DND-41 (cell line): ENCODE data around the gene ACE.

ENCODE experiments used
- ATAC-seq: fragments of 200-7000 bp; cut with Tn5 transposase; 3 replicates; pipeline ENCODE4 v1.9.1; 2021; ENCODE audit warnings: low read depth; ENCODE audit not compliant: insufficient read depth
- DNase-seq: peaks from one replicate; pipeline ENCODE4 v3.0.0-alpha.2; 2020
- H2AFZ ChIP-seq: 2 replicates; pipeline ENCODE4 v1.6.0; 2012; ENCODE audit warnings: low read depth, low read length
- H3K27ac ChIP-seq: 2 replicates; pipeline ENCODE4 v1.5.1; 2012; ENCODE audit warnings: low read length, inconsistent platforms
- H3K27me3 ChIP-seq: fragments of 200-600 bp; sonication (generic); 2 replicates; pipeline ENCODE4 v1.6.0; 2012; ENCODE audit warnings: low read length, mild to moderate bottlenecking, inconsistent platforms; ENCODE audit not compliant: insufficient read depth, poor library complexity
- H3K36me3 ChIP-seq: 2 replicates; pipeline ENCODE4 v1.5.1; 2012; ENCODE audit warnings: low read length, inconsistent platforms; ENCODE audit not compliant: insufficient read depth
- H3K4me1 ChIP-seq: 2 replicates; pipeline ENCODE4 v1.5.1; 2012; ENCODE audit warnings: mild to moderate bottlenecking, low read length; ENCODE audit not compliant: insufficient read depth
- H3K4me2 ChIP-seq: 2 replicates; pipeline ENCODE4 v1.6.0; 2012; ENCODE audit warnings: mild to moderate bottlenecking, moderate library complexity, low read length, inconsistent platforms; ENCODE audit not compliant: insufficient read depth
- H3K4me3 ChIP-seq, 2 experiments: fragments of 200-600 bp in 1 of 2; shearing (Covaris generic) in 1 of 2; 2 replicates each; pipeline ENCODE4 v1.5.1; 2012 to 2016; ENCODE audit warnings: inconsistent platforms in 2 of 2, low read length in 2 of 2, mild to moderate bottlenecking in 2 of 2, low read depth in 1 of 2, moderate library complexity in 1 of 2
- H3K79me2 ChIP-seq: 2 replicates; pipeline ENCODE4 v1.6.0; 2012; ENCODE audit warnings: low read length, inconsistent platforms; ENCODE audit not compliant: insufficient read depth
- H3K9ac ChIP-seq: 2 replicates; pipeline ENCODE4 v1.6.0; 2012; ENCODE audit warnings: low read depth, mild to moderate bottlenecking, inconsistent platforms, low read length, moderate library complexity
- H3K9me3 ChIP-seq: 2 replicates; pipeline ENCODE4 v1.5.1; 2012; ENCODE audit warnings: low read length, moderate library complexity, mild to moderate bottlenecking, inconsistent platforms; ENCODE audit not compliant: insufficient read depth, severe bottlenecking
- H4K20me1 ChIP-seq: 2 replicates; pipeline ENCODE4 v1.6.0; 2012; ENCODE audit warnings: low read length; ENCODE audit not compliant: insufficient read depth
- EZH2 ChIP-seq: IDR thresholded peaks from 3 replicates; pipeline ENCODE4 v1.6.1; 2012; ENCODE audit warnings: borderline replicate concordance, low read depth, mild to moderate bottlenecking, moderate library complexity, low read length, inconsistent platforms; ENCODE audit not compliant: severe bottlenecking
- TF ChIP-seq, protein P1 (sequence below): IDR thresholded peaks from 2 replicates; pipeline ENCODE4 v1.5.1; 2012; ENCODE audit warnings: borderline replicate concordance, low read length, moderate library complexity, mild to moderate bottlenecking; ENCODE audit not compliant: poor library complexity, severe bottlenecking; ENCODE audit errors: extremely low read depth

The ACE gene

DNA sequence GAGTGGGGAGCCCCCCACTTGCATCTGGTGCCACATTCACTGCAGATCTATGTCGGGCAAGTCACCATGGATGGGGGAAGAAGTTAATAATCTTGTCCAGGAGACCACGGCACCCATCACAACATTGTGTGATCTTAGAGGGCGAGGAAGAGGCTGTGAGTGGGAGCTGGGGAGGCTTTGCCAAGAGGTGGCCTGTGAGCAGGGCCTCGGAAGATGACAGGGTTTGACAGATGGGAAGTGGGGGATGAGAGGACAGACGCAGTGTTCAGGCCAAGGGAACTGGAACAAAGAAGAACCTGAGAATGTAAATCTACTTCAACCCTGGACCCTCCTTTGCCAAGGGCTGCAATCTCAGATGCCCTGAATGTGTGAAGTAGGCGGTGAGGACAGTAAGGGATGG is 12.4 kb downstream of the ACE start:
- Histone ChIP-seq H3K4me3 (no peak overlapping the region), H3K9me3 (no peaks in the 10 kb centered on the region), H3K27me3 (peaks cover 14% of the 10 kb centered on the region), H3K4me1 (no peaks in the 10 kb centered on the region), H3K79me2 (no peaks in the 10 kb centered on the region), H3K36me3 (no peaks in the 10 kb centered on the region), H4K20me1 (no peaks in the 10 kb centered on the region), H3K9ac (no peak overlapping the region), H2AFZ (no peak overlapping the region), H3K4me2 (no peak overlapping the region), H3K27ac (no peak overlapping the region)
- ATAC-seq (no peak), DNase-seq (no peak)
- TF ChIP-seq EZH2, result no peak
- TF ChIP-seq, protein P1, sequence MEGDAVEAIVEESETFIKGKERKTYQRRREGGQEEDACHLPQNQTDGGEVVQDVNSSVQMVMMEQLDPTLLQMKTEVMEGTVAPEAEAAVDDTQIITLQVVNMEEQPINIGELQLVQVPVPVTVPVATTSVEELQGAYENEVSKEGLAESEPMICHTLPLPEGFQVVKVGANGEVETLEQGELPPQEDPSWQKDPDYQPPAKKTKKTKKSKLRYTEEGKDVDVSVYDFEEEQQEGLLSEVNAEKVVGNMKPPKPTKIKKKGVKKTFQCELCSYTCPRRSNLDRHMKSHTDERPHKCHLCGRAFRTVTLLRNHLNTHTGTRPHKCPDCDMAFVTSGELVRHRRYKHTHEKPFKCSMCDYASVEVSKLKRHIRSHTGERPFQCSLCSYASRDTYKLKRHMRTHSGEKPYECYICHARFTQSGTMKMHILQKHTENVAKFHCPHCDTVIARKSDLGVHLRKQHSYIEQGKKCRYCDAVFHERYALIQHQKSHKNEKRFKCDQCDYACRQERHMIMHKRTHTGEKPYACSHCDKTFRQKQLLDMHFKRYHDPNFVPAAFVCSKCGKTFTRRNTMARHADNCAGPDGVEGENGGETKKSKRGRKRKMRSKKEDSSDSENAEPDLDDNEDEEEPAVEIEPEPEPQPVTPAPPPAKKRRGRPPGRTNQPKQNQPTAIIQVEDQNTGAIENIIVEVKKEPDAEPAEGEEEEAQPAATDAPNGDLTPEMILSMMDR, result no peak

DNA sequence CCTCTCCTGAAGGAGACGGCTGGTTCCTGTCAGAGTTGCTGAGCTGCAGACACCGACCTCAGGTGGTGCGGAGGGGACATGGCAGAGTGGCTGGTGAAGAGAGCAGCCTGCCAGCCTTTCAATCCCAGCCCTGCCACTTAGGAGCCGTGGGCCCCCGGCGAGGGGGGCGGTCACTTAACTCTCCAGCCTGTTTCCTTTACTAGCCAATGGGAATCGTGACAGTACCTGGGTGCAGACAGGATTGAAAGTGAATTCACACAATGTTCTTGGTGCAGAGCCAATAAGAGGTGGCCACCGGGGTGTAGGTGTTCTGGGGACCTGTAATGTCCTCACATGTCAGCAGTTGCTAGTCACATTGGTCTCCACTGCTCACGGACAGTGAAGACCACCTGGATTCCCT is 13.5 kb downstream of the ACE start:
- Histone ChIP-seq H4K20me1 (no peaks in the 10 kb centered on the region), H3K36me3 (no peaks in the 10 kb centered on the region), H3K9ac (no peak overlapping the region), H3K4me2 (no peak overlapping the region), H3K27me3 (peaks cover 14% of the 10 kb centered on the region), H2AFZ (no peak overlapping the region), H3K79me2 (no peaks in the 10 kb centered on the region), H3K4me1 (no peaks in the 10 kb centered on the region), H3K27ac (no peak overlapping the region), H3K4me3 (no peak overlapping the region), H3K9me3 (no peaks in the 10 kb centered on the region)
- TF ChIP-seq EZH2, result no peak
- TF ChIP-seq, protein P1, result no peak
- ATAC-seq (no peak), DNase-seq (no peak)

DNA sequence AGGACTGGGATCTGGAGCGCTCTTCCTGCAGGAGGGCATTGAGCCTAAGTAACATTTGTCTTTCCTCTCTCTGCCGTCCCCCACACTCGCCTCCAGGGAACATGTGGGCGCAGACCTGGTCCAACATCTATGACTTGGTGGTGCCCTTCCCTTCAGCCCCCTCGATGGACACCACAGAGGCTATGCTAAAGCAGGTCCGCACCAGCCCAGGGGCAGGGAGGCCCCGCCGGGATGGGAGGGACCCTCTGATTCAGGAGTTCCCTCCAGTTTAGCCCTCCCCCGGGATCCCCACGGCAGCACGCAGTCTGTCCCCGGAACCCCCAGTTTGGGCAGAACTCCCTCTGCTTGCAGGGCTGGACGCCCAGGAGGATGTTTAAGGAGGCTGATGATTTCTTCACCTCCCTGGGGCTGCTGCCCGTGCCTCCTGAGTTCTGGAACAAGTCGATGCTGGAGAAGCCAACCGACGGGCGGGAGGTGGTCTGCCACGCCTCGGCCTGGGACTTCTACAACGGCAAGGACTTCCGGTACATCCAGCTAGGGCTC is 14.1 kb downstream of the ACE start:
- H3K27me3 ChIP-seq, result peaks cover 14% of the 10 kb centered on the region
- H3K9ac ChIP-seq, result no peak overlapping the region
- ATAC-seq, result no peak

More for the DNA sequence above, 14.1 kb downstream of the ACE start:
- Histone ChIP-seq H3K36me3 (no peaks in the 10 kb centered on the region), H3K79me2 (no peaks in the 10 kb centered on the region), H3K4me3 (no peak overlapping the region), H3K4me2 (no peak overlapping the region), H3K27ac (no peak overlapping the region), H2AFZ (no peak overlapping the region), H3K4me1 (no peaks in the 10 kb centered on the region), H4K20me1 (no peaks in the 10 kb centered on the region), H3K9me3 (no peaks in the 10 kb centered on the region)
- TF ChIP-seq, protein P1, result no peak
- TF ChIP-seq EZH2, result no peak
- DNase-seq, result no peak
